ENCODE measurements around the gene RPL36.

RPL36 gene

GRCh38 chr19:5676772-5677105 lies 13.4 kb upstream of the RPL36 start:
- TF ChIP-seq, protein P1, sequence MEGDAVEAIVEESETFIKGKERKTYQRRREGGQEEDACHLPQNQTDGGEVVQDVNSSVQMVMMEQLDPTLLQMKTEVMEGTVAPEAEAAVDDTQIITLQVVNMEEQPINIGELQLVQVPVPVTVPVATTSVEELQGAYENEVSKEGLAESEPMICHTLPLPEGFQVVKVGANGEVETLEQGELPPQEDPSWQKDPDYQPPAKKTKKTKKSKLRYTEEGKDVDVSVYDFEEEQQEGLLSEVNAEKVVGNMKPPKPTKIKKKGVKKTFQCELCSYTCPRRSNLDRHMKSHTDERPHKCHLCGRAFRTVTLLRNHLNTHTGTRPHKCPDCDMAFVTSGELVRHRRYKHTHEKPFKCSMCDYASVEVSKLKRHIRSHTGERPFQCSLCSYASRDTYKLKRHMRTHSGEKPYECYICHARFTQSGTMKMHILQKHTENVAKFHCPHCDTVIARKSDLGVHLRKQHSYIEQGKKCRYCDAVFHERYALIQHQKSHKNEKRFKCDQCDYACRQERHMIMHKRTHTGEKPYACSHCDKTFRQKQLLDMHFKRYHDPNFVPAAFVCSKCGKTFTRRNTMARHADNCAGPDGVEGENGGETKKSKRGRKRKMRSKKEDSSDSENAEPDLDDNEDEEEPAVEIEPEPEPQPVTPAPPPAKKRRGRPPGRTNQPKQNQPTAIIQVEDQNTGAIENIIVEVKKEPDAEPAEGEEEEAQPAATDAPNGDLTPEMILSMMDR (conservative IDR thresholded peaks at IDR 0.05; ENCODE audit: low read depth, low read length), result no peak
- H3K36me3 ChIP-seq (ENCODE audit: insufficient read depth), result no peaks in the 10 kb centered on the region
- H3K79me2 ChIP-seq (ENCODE audit: insufficient read depth, low read depth), result no peaks in the 10 kb centered on the region

GRCh38 chr19:5677136-5677535 lies 13.0 kb upstream of the RPL36 start:
- TF ChIP-seq, protein P1 (conservative IDR thresholded peaks at IDR 0.05; ENCODE audit: low read depth, low read length), result no peak
- Histone ChIP-seq H3K4me1 (ENCODE audit: low read depth, poor library complexity, severe bottlenecking) (peaks cover 4% of the 10 kb centered on the region), H2AFZ (ENCODE audit: low read depth) (no peak overlapping the region), H3K36me3 (ENCODE audit: insufficient read depth) (no peaks in the 10 kb centered on the region), H3K4me3 (IDR thresholded peaks at IDR 0.05; ENCODE audit: insufficient read depth, low read depth, low read length) (no peak overlapping the region), H3K79me2 (ENCODE audit: insufficient read depth, low read depth) (no peaks in the 10 kb centered on the region), H4K20me1 (ENCODE audit: insufficient read depth) (no peaks in the 10 kb centered on the region), H3K27ac (no peak overlapping the region), H3K27me3 (ENCODE audit: insufficient read depth, low read depth) (peaks cover 3% of the 10 kb centered on the region; the same call in 1 of the 2 replicates), H3K9ac (no peak overlapping the region), H3K4me2 (no peak overlapping the region)

More at GRCh38 chr19:5676772-5677105, 13.4 kb upstream of the RPL36 start:
- Histone ChIP-seq H3K9ac (no peak overlapping the region), H3K27me3 (ENCODE audit: insufficient read depth, low read depth) (peaks cover 3% of the 10 kb centered on the region; the same call in 1 of the 2 replicates), H3K4me1 (ENCODE audit: low read depth, poor library complexity, severe bottlenecking) (peaks cover 4% of the 10 kb centered on the region), H2AFZ (ENCODE audit: low read depth) (no peak overlapping the region), H4K20me1 (ENCODE audit: insufficient read depth) (no peaks in the 10 kb centered on the region), H3K4me3 (IDR thresholded peaks at IDR 0.05; ENCODE audit: insufficient read depth, low read depth, low read length) (no peak overlapping the region), H3K4me2 (no peak overlapping the region), H3K27ac (no peak overlapping the region)

- Histone ChIP-seq H3K4me2 (no peak overlapping the region), H3K79me2 (ENCODE audit: insufficient read depth, low read depth) (no peaks in the 10 kb centered on the region), H3K9ac (no peak overlapping the region), H4K20me1 (ENCODE audit: insufficient read depth) (no peaks in the 10 kb centered on the region), H3K4me1 (ENCODE audit: low read depth, poor library complexity, severe bottlenecking) (peaks cover 4% of the 10 kb centered on the region), H3K36me3 (ENCODE audit: insufficient read depth) (no peaks in the 10 kb centered on the region), H3K27ac (no peak overlapping the region), H3K27me3 (ENCODE audit: insufficient read depth, low read depth) (peaks cover 3% of the 10 kb centered on the region; the same call in 1 of the 2 replicates), H2AFZ (ENCODE audit: low read depth) (no peak overlapping the region), H3K4me3 (IDR thresholded peaks at IDR 0.05; ENCODE audit: insufficient read depth, low read depth, low read length) (no peak overlapping the region)
- TF ChIP-seq, protein P1 (conservative IDR thresholded peaks at IDR 0.05; ENCODE audit: low read depth, low read length), result no peak
These were observed 12.5 kb upstream of the RPL36 start for GRCh38 chr19:5677580-5677979.

GRCh38 chr19:5678071-5678718 lies 11.9 kb upstream of the RPL36 start:
- H3K36me3 ChIP-seq (ENCODE audit: insufficient read depth), result no peaks in the 10 kb centered on the region
- no peak overlapping the region for H3K9ac ChIP-seq
- no peaks in the 10 kb centered on the region for H4K20me1 ChIP-seq (ENCODE audit: insufficient read depth)
- no peaks in the 10 kb centered on the region for H3K79me2 ChIP-seq (ENCODE audit: insufficient read depth, low read depth)
- H3K4me3 ChIP-seq (IDR thresholded peaks at IDR 0.05; ENCODE audit: insufficient read depth, low read depth, low read length), result no peak overlapping the region
- no peak overlapping the region for H3K27ac ChIP-seq
- TF ChIP-seq, protein P1 (conservative IDR thresholded peaks at IDR 0.05; ENCODE audit: low read depth, low read length), result no peak
- no peak overlapping the region for H3K4me2 ChIP-seq
- no peak overlapping the region for H2AFZ ChIP-seq (ENCODE audit: low read depth)
- H3K4me1 ChIP-seq (ENCODE audit: low read depth, poor library complexity, severe bottlenecking), result peaks cover 4% of the 10 kb centered on the region
- H3K27me3 ChIP-seq (ENCODE audit: insufficient read depth, low read depth), result peaks cover 3% of the 10 kb centered on the region; the same call in 1 of the 2 replicates
